HepG2 (cell line): ENCODE data around the gene PGAP1. TPM values are rescaled to one million over a fixed set of nuclear protein-coding genes. Genes with fewer than 3 reads are reported as not detected.
A peak's percentile ranks its signal among the peaks of the same experiment; 100 is the strongest.

Experiments used
- HNF1B ChIP-seq: sonication (generic); formaldehyde crosslinking; IDR thresholded peaks from 2 replicates; pipeline ENCODE4 v1.5.1; 2020; ENCODE audit warnings: mild to moderate bottlenecking, moderate library complexity, missing genetic modification reagents
- MBNL3 ChIP-seq: fragments of 250-450 bp; sonication (Bioruptor Pico); conservative IDR thresholded peaks from 2 replicates; pipeline ENCODE4 v1.8.0; 2022; ENCODE audit warnings: mild to moderate bottlenecking, inconsistent platforms
- MYC ChIP-seq: sonication (generic); formaldehyde crosslinking; IDR thresholded peaks from 2 replicates; pipeline ENCODE4 v1.9.0; 2021; ENCODE audit warnings: missing genetic modification reagents, borderline replicate concordance
- NFATC3 ChIP-seq: sonication (generic); formaldehyde crosslinking; IDR thresholded peaks from 2 replicates; pipeline ENCODE4 v1.5.1; 2020; ENCODE audit warnings: mild to moderate bottlenecking, missing genetic modification reagents
- PCBP2 ChIP-seq: fragments of 200-400 bp; formaldehyde crosslinking; optimal IDR thresholded peaks from 2 replicates; pipeline ENCODE3; 2018; ENCODE audit warnings: low read length, low read depth; ENCODE audit not compliant: poor library complexity, severe bottlenecking
- RELA ChIP-seq: sonication (generic); formaldehyde crosslinking; IDR thresholded peaks from 2 replicates; pipeline ENCODE4 v1.4.0; 2020; ENCODE audit warnings: missing genetic modification reagents
- RXRA ChIP-seq: sonication (generic); formaldehyde crosslinking; IDR thresholded peaks from 2 replicates; pipeline ENCODE4 v1.5.1; 2020; ENCODE audit warnings: missing genetic modification reagents
- RXRB ChIP-seq: IDR thresholded peaks from 2 replicates; pipeline ENCODE4 v1.6.1; 2016; ENCODE audit warnings: borderline replicate concordance, missing genetic modification reagents, missing compliant biosample characterization
- SATB2 ChIP-seq: sonication (generic); formaldehyde crosslinking; IDR thresholded peaks from 2 replicates; pipeline ENCODE4 v1.5.0; 2020; ENCODE audit warnings: missing genetic modification reagents
- TFDP2 ChIP-seq: sonication (generic); formaldehyde crosslinking; IDR thresholded peaks from 2 replicates; pipeline ENCODE4 v1.4.0; 2020; ENCODE audit warnings: missing genetic modification reagents
- TOPORS ChIP-seq: sonication (generic); formaldehyde crosslinking; IDR thresholded peaks from 2 replicates; pipeline ENCODE4 v1.8.0; 2023; ENCODE audit warnings: mild to moderate bottlenecking, missing genetic modification reagents
- ZNF670 ChIP-seq: sonication (generic); formaldehyde crosslinking; IDR thresholded peaks from 2 replicates; pipeline ENCODE4 v1.8.0; 2022; ENCODE audit warnings: mild to moderate bottlenecking, missing genetic modification reagents, borderline replicate concordance
- ZNF746 ChIP-seq: sonication (generic); formaldehyde crosslinking; IDR thresholded peaks from 2 replicates; pipeline ENCODE4 v1.8.0; 2022; ENCODE audit warnings: mild to moderate bottlenecking, missing genetic modification reagents
- ZNF761 ChIP-seq: sonication (generic); formaldehyde crosslinking; conservative IDR thresholded peaks from 2 replicates; pipeline ENCODE4 v1.4.0; 2020; ENCODE audit warnings: mild to moderate bottlenecking, missing genetic modification reagents
- polyA plus RNA-seq, 8 experiments: library from polyadenylated mRNA; depleted of rRNA in 3 of 8; stranded (reverse) in 7 of 8; unstranded in 1 of 8; fragments of >200 nt; fragmentation: Illumina TruSeq in 4 of 8; extraction: Trizol in 4 of 8; gene quantifications; 2 replicates each; pipeline versions ENCODE4 v1.2.1 to v1.2.3, GENCODE V29; 2011 to 2016; ENCODE audit warnings: low read depth in 4 of 8, missing spikeins in 1 of 8, mixed read lengths in 1 of 8; ENCODE audit not compliant: insufficient read depth in 1 of 8
- total RNA-seq, 5 experiments: library from RNA; depleted of rRNA; stranded (reverse); fragments of >200 nt; fragmentation: Illumina TruSeq; extraction: Trizol; gene quantifications; 2 replicates each; pipeline ENCODE4 v1.2.3, GENCODE V29; 2016; ENCODE audit warnings: low read depth in 1 of 5
- TF ChIP-seq, protein P1 (sequence below): sonication (generic); formaldehyde crosslinking; IDR thresholded peaks from 2 replicates; pipeline ENCODE4 v1.8.0; 2022; ENCODE audit warnings: missing genetic modification reagents, mild to moderate bottlenecking, borderline replicate concordance
- TF ChIP-seq, protein P2 (sequence below): sonication (generic); formaldehyde crosslinking; IDR thresholded peaks from 2 replicates; pipeline ENCODE4 v1.4.0; 2020; ENCODE audit warnings: mild to moderate bottlenecking, missing genetic modification reagents

The PGAP1 gene
- total and polyA plus RNA-seq, 2 of the 13 experiments (the other 11 are each of a cell fraction or from before 2014, with no cell fraction given) = 4.1 to 6.4 TPM

GRCh38 chr2:196926562-196927375 is at the start of gene PGAP1 (continued):
- peak; percentile 80 for TF ChIP-seq HNF1B (CRISPR knock-in tag)
- no peak for TF ChIP-seq ZNF670
- TF ChIP-seq ZNF761 (CRISPR knock-in tag) = 0 out of 2 replicates have a peak, but pooled peaks have one; percentile 18
- TF ChIP-seq, protein P1, sequence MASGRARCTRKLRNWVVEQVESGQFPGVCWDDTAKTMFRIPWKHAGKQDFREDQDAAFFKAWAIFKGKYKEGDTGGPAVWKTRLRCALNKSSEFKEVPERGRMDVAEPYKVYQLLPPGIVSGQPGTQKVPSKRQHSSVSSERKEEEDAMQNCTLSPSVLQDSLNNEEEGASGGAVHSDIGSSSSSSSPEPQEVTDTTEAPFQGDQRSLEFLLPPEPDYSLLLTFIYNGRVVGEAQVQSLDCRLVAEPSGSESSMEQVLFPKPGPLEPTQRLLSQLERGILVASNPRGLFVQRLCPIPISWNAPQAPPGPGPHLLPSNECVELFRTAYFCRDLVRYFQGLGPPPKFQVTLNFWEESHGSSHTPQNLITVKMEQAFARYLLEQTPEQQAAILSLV (CRISPR knock-in tag) = peak; percentile 72; the same call in 1 of the 2 replicates
- TF ChIP-seq, protein P2, sequence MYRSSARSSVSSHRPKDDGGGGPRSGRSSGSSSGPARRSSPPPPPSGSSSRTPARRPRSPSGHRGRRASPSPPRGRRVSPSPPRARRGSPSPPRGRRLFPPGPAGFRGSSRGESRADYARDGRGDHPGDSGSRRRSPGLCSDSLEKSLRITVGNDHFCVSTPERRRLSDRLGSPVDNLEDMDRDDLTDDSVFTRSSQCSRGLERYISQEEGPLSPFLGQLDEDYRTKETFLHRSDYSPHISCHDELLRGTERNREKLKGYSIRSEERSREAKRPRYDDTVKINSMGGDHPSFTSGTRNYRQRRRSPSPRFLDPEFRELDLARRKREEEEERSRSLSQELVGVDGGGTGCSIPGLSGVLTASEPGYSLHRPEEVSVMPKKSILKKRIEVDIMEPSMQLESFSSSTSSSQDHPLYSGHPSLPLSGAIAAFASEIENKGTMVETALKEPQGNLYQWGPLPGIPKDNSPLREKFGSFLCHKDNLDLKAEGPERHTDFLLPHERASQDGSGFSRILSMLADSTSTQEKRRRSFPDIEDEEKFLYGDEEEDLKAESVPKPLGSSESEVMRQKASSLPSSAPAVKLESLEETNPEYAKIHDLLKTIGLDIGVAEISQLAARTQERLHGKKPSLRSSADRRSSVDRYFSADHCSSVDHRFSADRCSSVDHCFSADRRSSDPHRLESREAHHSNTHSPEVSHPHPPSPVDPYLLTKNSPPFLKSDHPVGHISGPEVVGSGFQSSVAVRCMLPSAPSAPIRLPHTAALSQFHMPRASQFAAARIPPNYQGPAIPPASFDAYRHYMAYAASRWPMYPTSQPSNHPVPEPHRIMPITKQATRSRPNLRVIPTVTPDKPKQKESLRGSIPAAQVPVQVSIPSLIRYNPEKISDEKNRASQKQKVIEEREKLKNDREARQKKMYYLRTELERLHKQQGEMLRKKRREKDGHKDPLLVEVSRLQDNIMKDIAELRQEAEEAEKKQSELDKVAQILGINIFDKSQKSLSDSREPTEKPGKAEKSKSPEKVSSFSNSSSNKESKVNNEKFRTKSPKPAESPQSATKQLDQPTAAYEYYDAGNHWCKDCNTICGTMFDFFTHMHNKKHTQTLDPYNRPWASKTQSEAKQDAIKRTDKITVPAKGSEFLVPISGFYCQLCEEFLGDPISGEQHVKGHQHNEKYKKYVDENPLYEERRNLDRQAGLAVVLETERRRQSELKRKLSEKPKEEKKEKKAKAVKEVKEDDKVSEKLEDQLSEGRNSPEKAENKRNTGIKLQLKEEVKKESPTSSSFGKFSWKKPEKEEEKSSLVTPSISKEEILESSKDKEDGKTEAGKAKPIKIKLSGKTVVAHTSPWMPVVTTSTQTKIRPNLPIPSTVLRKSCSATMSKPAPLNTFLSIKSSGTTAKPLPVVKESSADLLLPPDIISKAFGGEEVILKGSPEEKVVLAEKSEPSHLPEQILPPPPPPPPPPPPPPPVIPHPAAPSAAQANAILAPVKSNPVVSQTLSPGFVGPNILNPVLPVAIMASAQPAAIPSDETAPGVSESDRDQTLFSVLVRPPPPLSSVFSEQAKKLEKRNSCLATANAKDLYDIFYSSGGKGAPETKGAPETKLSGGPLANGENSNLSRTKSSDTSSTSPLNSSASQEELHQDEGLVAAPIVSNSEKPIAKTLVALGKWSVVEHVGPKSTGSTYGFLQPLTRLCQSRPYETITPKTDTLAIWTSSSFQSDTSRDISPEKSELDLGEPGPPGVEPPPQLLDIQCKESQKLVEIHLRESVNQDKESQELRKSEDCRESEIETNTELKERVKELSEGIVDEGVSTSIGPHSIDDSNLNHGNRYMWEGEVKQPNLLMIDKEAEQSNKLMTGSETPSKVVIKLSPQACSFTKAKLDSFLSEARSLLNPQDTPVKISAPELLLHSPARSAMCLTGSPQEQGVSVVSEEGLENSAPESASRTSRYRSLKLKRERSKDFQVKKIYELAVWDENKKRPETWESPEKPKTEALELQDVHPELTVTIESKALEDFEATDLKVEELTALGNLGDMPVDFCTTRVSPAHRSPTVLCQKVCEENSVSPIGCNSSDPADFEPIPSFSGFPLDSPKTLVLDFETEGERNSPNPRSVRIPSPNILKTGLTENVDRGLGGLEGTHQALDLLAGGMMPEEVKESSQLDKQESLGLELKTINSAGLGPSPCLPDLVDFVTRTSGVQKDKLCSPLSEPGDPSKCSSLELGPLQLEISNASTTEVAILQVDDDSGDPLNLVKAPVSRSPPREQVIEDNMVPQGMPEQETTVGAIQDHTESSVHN (CRISPR knock-in tag) = peak; percentile 89
- no peak for TF ChIP-seq MBNL3 (CRISPR knock-in tag)
- peak; percentile 67; the same call in 1 of the 2 replicates for TF ChIP-seq RXRB
- TF ChIP-seq PCBP2 = peak; percentile 75
- peak; percentile 86 for TF ChIP-seq TFDP2 (CRISPR knock-in tag)
- no peak for TF ChIP-seq SATB2
- TF ChIP-seq TOPORS (CRISPR knock-in tag) = no peak; the same call in 1 of the 2 replicates
- peak; percentile 25; the same call in 1 of the 2 replicates for TF ChIP-seq RELA (CRISPR knock-in tag)
- TF ChIP-seq ZNF746 = peak; percentile 95
- no peak for TF ChIP-seq NFATC3 (CRISPR knock-in tag)
- TF ChIP-seq MYC (CRISPR knock-in tag) = peak; percentile 59; the same call in 1 of the 2 replicates
- TF ChIP-seq RXRA (CRISPR knock-in tag) = peak; percentile 26; the same call in 1 of the 2 replicates
- TF ChIP-seq, all 625 proteins: peak for 263
